ENCODE data around the gene CATSPERE.
"Not testable (repeated sequence)": the region's sequence is repeated elsewhere in the genome, so short reads cannot be mapped to it uniquely, and the experiment has no call there.

CATSPERE gene

DNA sequence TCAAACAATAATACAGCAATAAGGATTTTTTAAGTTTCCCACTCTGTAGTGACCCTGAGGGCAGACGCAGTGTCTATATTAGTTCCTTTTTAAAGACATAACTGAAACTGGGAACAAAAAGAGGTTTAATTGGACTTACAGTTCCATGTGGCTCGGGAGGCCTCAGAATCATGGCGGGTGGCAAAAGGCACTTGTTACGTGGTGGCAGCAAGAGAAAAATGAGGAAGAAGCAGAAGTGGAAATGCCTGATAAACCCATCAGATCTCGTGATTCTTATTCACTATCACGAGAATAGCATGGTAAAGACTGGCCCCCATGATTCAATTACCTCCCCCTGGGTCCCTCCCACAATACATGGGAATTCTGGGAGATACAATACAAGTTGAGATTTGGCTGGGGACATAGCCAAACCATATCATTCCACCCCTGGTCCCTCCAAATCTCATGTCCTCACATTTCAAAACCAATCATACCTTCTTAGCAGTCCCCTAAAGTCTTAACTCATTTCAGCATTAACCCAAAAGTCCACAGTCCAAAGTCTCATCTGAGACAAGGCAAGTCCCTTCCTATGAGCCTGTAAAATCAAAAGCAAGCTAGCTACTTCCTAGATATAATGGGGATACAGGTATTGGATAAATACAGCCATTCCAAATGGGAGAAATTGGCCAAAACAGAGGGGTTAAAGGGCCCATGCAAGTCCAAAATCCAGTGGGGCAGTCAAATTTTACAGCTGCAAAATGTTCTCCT is 205.8 kb downstream of the CATSPERE start:
- DNase-seq = not testable (repeated sequence)

DNA sequence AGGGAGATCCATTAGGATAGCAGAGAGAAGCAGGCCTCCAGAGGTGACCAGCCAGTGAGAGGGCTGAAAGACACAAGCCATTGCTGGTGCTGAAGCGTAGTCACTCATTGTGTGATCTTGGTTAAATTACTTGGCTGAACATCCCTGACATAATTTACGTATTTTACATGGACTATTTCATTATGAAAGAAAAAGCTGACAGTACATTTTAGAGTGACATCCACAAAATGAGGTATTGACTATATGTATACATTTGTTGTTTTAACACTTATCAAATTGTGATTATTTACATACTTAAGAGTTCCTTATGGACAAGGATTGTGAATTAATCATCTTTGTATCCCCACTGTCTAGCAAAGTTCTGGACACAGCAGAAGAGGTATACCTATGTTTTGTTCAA is 206.7 kb downstream of the CATSPERE start:
- no peak for DNase-seq

DNA sequence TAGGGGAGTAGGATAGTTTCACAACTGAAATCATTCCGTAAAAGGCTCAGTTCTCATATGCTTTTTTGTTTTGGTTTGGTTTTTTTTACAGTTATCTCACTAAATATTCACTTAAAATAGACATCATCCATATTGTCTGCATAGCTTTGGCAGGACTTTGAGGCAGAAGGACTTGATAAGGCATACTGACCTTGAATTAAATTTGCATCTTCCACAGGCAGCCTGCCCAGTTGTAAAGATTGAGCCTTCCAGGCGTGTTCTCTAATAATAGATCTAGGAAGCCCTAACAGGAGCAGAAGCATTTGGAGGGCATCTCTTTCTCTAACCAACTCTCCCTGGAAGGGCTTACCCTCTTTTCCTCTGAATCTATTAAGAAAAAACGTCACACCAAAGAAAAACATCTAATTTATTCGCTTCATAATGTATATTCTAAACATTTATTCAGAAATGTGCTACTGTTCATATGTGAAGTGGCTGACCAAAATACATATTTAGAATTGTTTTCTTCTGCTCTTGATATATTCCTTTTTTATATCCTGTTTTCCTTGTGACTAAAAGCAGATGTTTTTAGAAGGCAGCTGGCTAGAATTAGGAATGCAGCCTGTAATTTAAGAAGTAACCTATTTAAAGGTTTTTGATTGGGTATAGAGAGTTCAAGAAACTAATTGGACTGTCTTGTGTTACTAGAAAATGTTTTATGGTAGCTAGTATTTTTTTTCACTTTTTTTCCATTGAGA is 212.0 kb downstream of the CATSPERE start:
- no peak for DNase-seq

DNA sequence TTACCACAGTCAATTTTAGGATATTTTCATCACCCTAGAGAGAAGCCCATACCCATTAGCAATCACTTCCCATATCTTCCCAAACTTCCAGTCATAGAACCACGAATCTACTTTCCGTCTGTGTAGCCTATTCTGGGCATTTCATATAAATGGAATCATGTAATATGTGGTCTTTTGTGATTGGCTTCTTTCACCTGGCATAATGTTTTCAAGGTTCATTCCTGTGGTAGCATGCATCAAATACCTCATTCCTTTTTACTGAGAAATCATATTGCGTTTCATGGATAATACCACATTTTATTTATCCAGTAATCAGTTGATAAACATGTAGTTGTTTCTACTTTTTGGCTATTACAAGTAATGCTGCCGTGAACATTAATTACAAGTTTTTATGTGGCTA is 213.4 kb downstream of the CATSPERE start:
- no peak for DNase-seq

DNA sequence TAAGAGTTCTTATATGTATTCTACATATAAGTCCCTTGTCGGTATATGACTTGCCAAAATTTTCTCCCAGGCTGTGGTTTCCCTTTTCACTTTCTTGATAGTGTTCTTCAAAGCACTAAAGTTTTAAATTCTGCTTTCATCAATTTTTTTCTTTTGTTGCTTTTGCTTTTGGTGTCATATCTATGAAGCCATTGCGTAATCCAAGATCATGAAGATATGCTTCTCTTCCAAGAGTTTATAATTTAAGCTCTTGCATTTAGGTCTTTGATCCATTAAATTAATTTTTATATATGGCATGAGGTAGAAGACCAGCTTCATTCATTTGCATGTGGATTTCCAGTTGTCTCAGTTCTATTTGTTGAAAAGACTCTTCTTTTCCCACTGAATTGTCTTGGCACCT is 214.1 kb downstream of the CATSPERE start:
- no peak for DNase-seq

DNA sequence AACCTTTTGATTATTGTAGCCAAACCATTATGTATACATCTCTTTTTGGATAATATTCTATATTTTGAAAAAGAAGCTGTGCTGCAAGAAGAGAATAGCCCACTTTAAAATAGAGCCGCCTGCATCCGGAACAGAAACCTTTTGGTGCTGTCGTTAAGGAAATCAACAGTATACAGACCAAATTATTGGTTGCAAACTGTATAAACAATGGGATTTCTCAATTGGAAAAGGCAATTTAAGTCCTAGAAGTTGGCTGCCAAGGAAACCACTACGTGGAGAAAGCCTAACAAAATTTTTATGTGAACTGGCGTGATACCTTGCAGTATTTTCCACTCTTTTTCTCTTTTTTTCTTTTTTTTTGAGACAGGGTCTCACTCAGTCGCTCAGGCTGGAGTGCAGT is 217.6 kb downstream of the CATSPERE start:
- no peak for DNase-seq

DNA sequence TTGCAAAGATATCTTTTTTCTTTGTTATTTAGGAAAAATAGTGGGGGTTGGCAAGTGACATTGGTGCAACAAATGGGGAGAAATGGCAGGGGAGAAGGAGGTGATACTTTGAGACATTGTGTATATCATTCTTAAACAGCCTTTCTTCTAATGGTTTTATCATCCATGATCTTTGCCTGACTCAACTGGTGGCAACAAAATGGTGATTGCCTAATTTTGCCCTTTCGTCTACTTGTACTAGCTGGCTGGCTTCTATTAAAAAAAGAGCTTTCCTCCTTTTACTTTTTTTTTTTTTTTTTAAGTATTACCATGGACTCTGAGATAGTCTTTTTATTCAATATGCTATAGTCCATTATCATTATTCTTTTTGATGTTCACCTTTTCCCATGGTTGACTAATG is 219.6 kb downstream of the CATSPERE start:
- no peak for DNase-seq

DNA sequence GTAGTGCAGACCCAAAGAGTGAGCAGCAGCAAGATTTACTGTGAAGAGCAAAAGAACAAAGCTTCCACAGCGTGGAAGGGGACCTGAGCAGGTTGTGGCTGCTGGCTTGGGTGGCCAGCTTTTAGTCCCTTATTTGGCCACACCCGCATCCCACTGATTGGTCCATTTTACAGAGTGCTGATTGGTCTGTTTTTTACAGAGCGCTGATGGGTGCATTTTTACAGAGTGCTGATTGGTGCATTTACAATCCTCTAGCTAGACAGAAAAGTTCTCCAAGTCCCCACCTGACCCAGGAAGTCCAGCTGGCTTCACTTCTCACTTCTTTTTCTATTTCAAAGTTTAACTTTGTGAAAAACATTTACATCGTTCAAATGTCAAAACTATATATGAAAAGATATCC is 221.0 kb downstream of the CATSPERE start:
- not testable (repeated sequence) for DNase-seq

Data from NCI-H1417 (cell line).